Psoas muscle (tissue), 8 donors: Measurements from ENCODE around the gene CNKSR2. TPM values are rescaled to one million over a fixed set of nuclear protein-coding genes. Genes with fewer than 3 reads are reported as not detected.

Source experiments
- ATAC-seq, 4 donors: fragments of 200-7000 bp; cut with Tn5 transposase; one replicate each; pipeline ENCODE4 v1.9.1; 2020; ENCODE audit warnings: moderate library complexity in 3 of 4, mild to moderate bottlenecking in 2 of 4
- DNase-seq, 2 donors: peaks; one replicate each; pipeline ENCODE4 v3.0.0-alpha.2; 2020
- H3K27ac ChIP-seq: fragments of 200-600 bp; one replicate; pipeline ENCODE4 v1.8.0; 2022
- H3K27me3 ChIP-seq, 3 donors: fragments of 200-600 bp in 1 of 3; one replicate each; pipeline versions ENCODE4 v1.6.1 to v1.8.0; 2013 to 2022; ENCODE audit warnings: low read length in 2 of 3, mild to moderate bottlenecking in 2 of 3, moderate library complexity in 1 of 3; ENCODE audit not compliant: insufficient read depth in 3 of 3
- H3K36me3 ChIP-seq, 2 donors: fragments of 200-600 bp in 1 of 2; one replicate each; pipeline versions ENCODE4 v1.6.1 to v1.8.0; 2013 to 2022; ENCODE audit warnings: low read depth in 1 of 2, mild to moderate bottlenecking in 1 of 2, moderate library complexity in 1 of 2; ENCODE audit not compliant: insufficient read depth in 1 of 2
- H3K4me1 ChIP-seq: fragments of 200-600 bp; one replicate; pipeline ENCODE4 v1.8.0; 2022
- H3K4me3 ChIP-seq: fragments of 200-600 bp; one replicate; pipeline ENCODE4 v1.8.0; 2022; ENCODE audit warnings: mild to moderate bottlenecking
- H3K9me3 ChIP-seq: fragments of 200-600 bp; one replicate; pipeline ENCODE4 v1.8.0; 2022
- WGBS, 3 donors: extraction: QIAGEN DNeasy Blood & Tissue Kit; methylation state at CpG; one replicate each; pipeline versions ENCODE4 v1.1.6 to v1.1.7; 2013; 5-methylcytosine and 5-hydroxymethylcytosine counted together
- intact Hi-C, 2 donors: fragments of 100-400 bp; cut with DNase I; formaldehyde crosslinking; loops; one replicate each; pipeline versions ENCODE4 v1.11.0 to v1.14.2; 2022
- polyA plus RNA-seq, 3 donors: library from polyadenylated mRNA; stranded (reverse); fragments of 200-250 nt; gene quantifications; one replicate each; pipeline ENCODE4 v1.2.3, GENCODE V29; 2013
- total RNA-seq, 4 donors: library from RNA; stranded (reverse); fragmentation: NEBNext Ultra II Directional in 2 of 4; extraction: Animal tissue kit (Norgen Biotek cat#: 25700) in 2 of 4; gene quantifications; one replicate each; pipeline versions ENCODE4 v1.2.1 to v1.2.4, GENCODE V29; 2021 to 2023
- TF ChIP-seq, protein P1 (sequence below): fragments of 200-600 bp; IDR thresholded peaks from one replicate; pipeline ENCODE4 v1.8.0; 2022; ENCODE audit warnings: antibody characterized with exemption
- donor health status: healthy with polysubstance abuse.
- donor health status: DM: no; HTN: no; CAD: no; lungs with moderate emphysema.
- donor health status: Bipolar disorder and iron deficiency.
- donor health status: healthy.
- donor health status: DM: yes; HTN: yes; CAD: no.
- donor health status: DM: no; HTN: no; CAD: no.
- donor health status: DM: no; HTN: no; CAD: no.
- donor health status: DM: yes; HTN: yes; CAD: no.

The CNKSR2 gene
- total and polyA plus RNA-seq, 7 donors = 0.10 to 0.36 (median 0.16) TPM

- TF ChIP-seq, protein P1, sequence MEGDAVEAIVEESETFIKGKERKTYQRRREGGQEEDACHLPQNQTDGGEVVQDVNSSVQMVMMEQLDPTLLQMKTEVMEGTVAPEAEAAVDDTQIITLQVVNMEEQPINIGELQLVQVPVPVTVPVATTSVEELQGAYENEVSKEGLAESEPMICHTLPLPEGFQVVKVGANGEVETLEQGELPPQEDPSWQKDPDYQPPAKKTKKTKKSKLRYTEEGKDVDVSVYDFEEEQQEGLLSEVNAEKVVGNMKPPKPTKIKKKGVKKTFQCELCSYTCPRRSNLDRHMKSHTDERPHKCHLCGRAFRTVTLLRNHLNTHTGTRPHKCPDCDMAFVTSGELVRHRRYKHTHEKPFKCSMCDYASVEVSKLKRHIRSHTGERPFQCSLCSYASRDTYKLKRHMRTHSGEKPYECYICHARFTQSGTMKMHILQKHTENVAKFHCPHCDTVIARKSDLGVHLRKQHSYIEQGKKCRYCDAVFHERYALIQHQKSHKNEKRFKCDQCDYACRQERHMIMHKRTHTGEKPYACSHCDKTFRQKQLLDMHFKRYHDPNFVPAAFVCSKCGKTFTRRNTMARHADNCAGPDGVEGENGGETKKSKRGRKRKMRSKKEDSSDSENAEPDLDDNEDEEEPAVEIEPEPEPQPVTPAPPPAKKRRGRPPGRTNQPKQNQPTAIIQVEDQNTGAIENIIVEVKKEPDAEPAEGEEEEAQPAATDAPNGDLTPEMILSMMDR = no peak
- DNase-seq (no peak), ATAC-seq (no peak)
- H3K36me3 ChIP-seq = no peaks in the 10 kb centered on the region
- no peaks in the 10 kb centered on the region for H3K9me3 ChIP-seq
- H3K27ac ChIP-seq = no peak overlapping the region
- intact Hi-C loops = no loop called here
- 62 to 90% (median 77%) methylated on average over 2 of the region's 2 CpGs for WGBS, 3 donors
- no peak overlapping the region for H3K4me3 ChIP-seq
- peaks cover 0 to 47% (median 4%) of the 10 kb centered on the region in 3 donors for H3K27me3 ChIP-seq
- no peaks in the 10 kb centered on the region for H3K4me1 ChIP-seq
Observed at GRCh38 chrX:21376636-21377035, 2.4 kb downstream of the CNKSR2 start.

DNA sequence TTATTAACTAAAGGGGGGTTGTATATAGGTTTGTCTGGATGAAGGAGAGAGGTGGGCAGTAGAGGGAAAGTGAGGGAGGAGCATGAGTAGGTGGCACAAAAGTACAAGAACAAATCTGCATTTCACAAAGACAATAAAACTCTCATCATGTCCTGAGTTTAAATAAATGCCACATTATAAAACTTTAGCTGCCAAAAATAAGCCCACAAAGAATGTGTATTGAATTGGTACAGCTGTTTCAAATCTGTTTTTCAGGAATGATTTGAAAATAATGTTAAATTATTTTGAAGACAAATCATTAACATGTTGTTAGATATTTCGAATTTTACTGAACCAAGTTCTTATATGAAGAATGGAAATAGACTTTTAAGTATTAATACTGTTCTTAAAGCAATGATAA lies 5.8 kb downstream of the CNKSR2 start:
- Histone ChIP-seq H3K36me3 (no peaks in the 10 kb centered on the region), H3K4me1 (no peaks in the 10 kb centered on the region), H3K9me3 (no peaks in the 10 kb centered on the region), H3K4me3 (no peak overlapping the region), H3K27me3 (peaks cover 0 to 30% (median 4%) of the 10 kb centered on the region in 3 donors), H3K27ac (no peak overlapping the region)
- TF ChIP-seq, protein P1 = no peak
- WGBS, 3 donors = 45 to 83% (median 70%) methylated on average over 1 of the region's 1 CpG
- no peak for DNase-seq
- no peak for ATAC-seq
- intact Hi-C loops = no loop called here

GRCh38 chrX:21382715-21383114 lies 8.5 kb downstream of the CNKSR2 start:
- Histone ChIP-seq H3K4me3 (no peak overlapping the region), H3K36me3 (no peaks in the 10 kb centered on the region), H3K27me3 (peaks cover 0 to 5% (median 0%) of the 10 kb centered on the region in 3 donors), H3K4me1 (no peaks in the 10 kb centered on the region), H3K9me3 (no peaks in the 10 kb centered on the region), H3K27ac (no peak overlapping the region)
- intact Hi-C loops = no loop called here
- 62 to 78% (median 65%) methylated on average over 2 of the region's 2 CpGs for WGBS, 3 donors
- DNase-seq (no peak), ATAC-seq (no peak)
- TF ChIP-seq, protein P1 = peak; percentile 26

- ATAC-seq (no peak), DNase-seq (no peak)
- Histone ChIP-seq H3K36me3 (no peaks in the 10 kb centered on the region), H3K4me1 (no peaks in the 10 kb centered on the region), H3K9me3 (no peaks in the 10 kb centered on the region), H3K4me3 (no peak overlapping the region), H3K27me3 (peaks cover 0 to 3% (median 0%) of the 10 kb centered on the region in 3 donors), H3K27ac (no peak overlapping the region)
- intact Hi-C loops = no loop called here
- TF ChIP-seq, protein P1 = no peak
- WGBS, 3 donors = 20 to 25% (median 21%) methylated on average over 2 of the region's 2 CpGs
Observed at GRCh38 chrX:21383546-21383945, 9.3 kb downstream of the CNKSR2 start.

DNA sequence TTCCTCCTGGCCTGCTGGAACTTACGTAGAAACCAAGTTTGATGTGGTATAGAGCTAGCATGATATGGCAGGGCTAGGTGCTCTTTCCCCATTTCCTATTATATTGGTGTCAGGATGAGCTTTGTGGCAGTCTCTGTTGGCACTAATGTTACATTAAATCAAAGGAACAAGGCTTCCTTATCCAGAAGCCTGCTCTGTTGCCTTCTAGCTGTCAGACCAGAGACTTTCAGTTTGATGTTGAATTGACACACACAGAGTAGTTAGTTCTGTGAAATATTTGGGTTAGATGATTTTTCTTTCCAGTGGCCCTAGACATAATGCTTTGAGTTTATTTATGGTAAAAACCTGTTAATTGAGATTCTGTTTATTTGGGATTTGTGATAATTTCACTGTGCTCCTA lies 10.0 kb downstream of the CNKSR2 start:
- H3K27ac ChIP-seq = no peak overlapping the region

More for the DNA sequence above, 10.0 kb downstream of the CNKSR2 start:
- no peak overlapping the region for H3K4me3 ChIP-seq
- H3K9me3 ChIP-seq = no peaks in the 10 kb centered on the region
- DNase-seq (no peak), ATAC-seq (no peak)
- H3K36me3 ChIP-seq = no peaks in the 10 kb centered on the region
- WGBS, 3 donors = 82 to 100% (median 95%) methylated on average over 1 of the region's 1 CpG
- intact Hi-C loops = no loop called here
- H3K27me3 ChIP-seq = peaks cover 0 to 3% (median 0%) of the 10 kb centered on the region in 3 donors
- no peaks in the 10 kb centered on the region for H3K4me1 ChIP-seq
- TF ChIP-seq, protein P1 = no peak
